ENCODE data around the gene HLCS. TPM values are rescaled to one million over a fixed set of nuclear protein-coding genes. Genes with fewer than 3 reads are reported as not detected.

Gene HLCS
- total and polyA plus RNA-seq, 2 donors (not counting 3 experiments of a cell fraction or from before 2014, with no cell fraction given) = 6.7 to 17.2 TPM

- intact Hi-C loops (cut with micrococcal nuclease) (no loop called here), dilution Hi-C loops (cut with MboI; ENCODE audit: extremely low pct_ligation_motif_present, low sequenced_read_pairs) (no loop called here)
- Histone ChIP-seq H3K36me3 (ENCODE audit: control insufficient read depth in 2 of 2, extremely low read depth in 1 of 2, insufficient read depth in 2 of 2, low read length in 2 of 2) (no peaks in the 10 kb centered on the region), H3K4me1 (ENCODE audit: control insufficient read depth, extremely low read depth, insufficient read depth, low read length) (no peaks in the 10 kb centered on the region), H3K9ac (replicated peaks; ENCODE audit: extremely low read depth, insufficient read depth, low read length) (no peak overlapping the region), H3K4me3 (replicated peaks in 1 of 3; ENCODE audit: insufficient read depth in 1 of 3, low read depth in 1 of 3, low read length in 3 of 3) (no peak overlapping the region), H3K27me3 (ENCODE audit: control insufficient read depth in 2 of 2, insufficient read depth in 2 of 2, low read length in 2 of 2) (no peaks in the 10 kb centered on the region), H3K79me2 (ENCODE audit: control insufficient read depth, insufficient read depth, low read length) (no peaks in the 10 kb centered on the region), H3K27ac (ENCODE audit: insufficient read depth, low read depth, low read length) (no peak overlapping the region), H3K9me1 (replicated peaks; ENCODE audit: control insufficient read depth, extremely low read depth, insufficient read depth, low read length) (no peaks in the 10 kb centered on the region), H4K20me1 (replicated peaks; ENCODE audit: control insufficient read depth, extremely low read depth, insufficient read depth, low read length) (no peaks in the 10 kb centered on the region), H3K4me2 (ENCODE audit: insufficient read depth, low read length) (no peak overlapping the region), H3K9me3 (replicated peaks; ENCODE audit: control insufficient read depth, insufficient read depth, low read length) (no peaks in the 10 kb centered on the region), H2AFZ (ENCODE audit: low read depth, low read length) (no peak overlapping the region)
- ChIA-PET CTCF (no interaction called here), POLR2A (no interaction called here)
- BruUV-seq (replicated peaks) = no TSS peak
- no peak for DNase-seq (ENCODE audit: low read depth, low spot score)
- TF ChIP-seq FOS (IDR thresholded peaks at IDR 0.05; ENCODE audit: borderline replicate concordance, insufficient read depth, low read length) (no peak), MYC (IDR thresholded peaks at IDR 0.05; ENCODE audit: low read depth, low read length) (no peak), JUN (IDR thresholded peaks at IDR 0.05; ENCODE audit: borderline replicate concordance, insufficient read depth, insufficient read length, low read depth) (no peak), GATA2 (IDR thresholded peaks at IDR 0.05; ENCODE audit: insufficient read depth, insufficient read length, low read depth, low read length) (no peak), MAX (IDR thresholded peaks at IDR 0.05; ENCODE audit: insufficient read depth, insufficient read length) (no peak), POLR2A (IDR thresholded peaks at IDR 0.05; ENCODE audit: low read depth, low read length) (no peak), EZH2 (IDR thresholded peaks at IDR 0.05; ENCODE audit: borderline replicate concordance, low read depth, low read length, severe bottlenecking) (no peak), POLR2AphosphoS5 (IDR thresholded peaks at IDR 0.05; ENCODE audit: insufficient read depth, low read depth, low read length) (no peak)
- FAIRE-seq = no peak
These were observed 145.5 kb downstream of the HLCS start for GRCh38 chr21:36821032-36821299.

All from endothelial cell of umbilical vein (primary cell).